ENCODE measurements around the gene ARHGAP25. TPM values are rescaled to one million over a fixed set of nuclear protein-coding genes. Genes with fewer than 3 reads are reported as not detected.

ARHGAP25 gene
- total and polyA plus RNA-seq, 9 donors: 8.5 to 30.5 (median 13.0) TPM

DNA sequence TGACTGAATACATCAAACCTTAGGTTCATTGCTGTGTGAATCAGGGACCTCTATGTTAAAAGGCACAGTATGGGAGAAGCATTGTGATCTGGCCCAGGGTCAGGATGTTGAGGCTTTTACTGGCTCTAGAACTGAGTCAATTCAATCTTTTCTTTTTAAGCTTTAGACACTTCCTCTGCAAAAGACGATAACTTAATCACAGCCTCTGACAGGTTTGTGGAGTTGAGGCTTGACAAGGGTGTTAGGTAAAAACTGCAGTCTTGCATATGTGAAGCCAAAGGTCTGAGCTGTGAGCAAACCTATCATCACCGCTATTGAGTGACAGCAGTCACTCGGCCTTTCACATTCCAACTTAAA is 17.3 kb upstream of the ARHGAP25 start:
- Histone ChIP-seq H3K27ac (no peak overlapping the region), H3K27me3 (no peaks in the 10 kb centered on the region), H3K4me3 (no peak overlapping the region), H3K9me3 (no peaks in the 10 kb centered on the region), H3K4me1 (ENCODE audit: insufficient read depth) (no peaks in the 10 kb centered on the region), H3K36me3 (no peaks in the 10 kb centered on the region)
- DNase-seq: no peak
- 67 to 84% (median 76%) methylated on average over 3 of the region's 3 CpGs for WGBS, 3 donors
- TF ChIP-seq CTCF (IDR thresholded peaks at IDR 0.05) (no peak), POLR2A (IDR thresholded peaks at IDR 0.05) (no peak)
- intact Hi-C loops (cut with DNase I): no loop called here

DNA sequence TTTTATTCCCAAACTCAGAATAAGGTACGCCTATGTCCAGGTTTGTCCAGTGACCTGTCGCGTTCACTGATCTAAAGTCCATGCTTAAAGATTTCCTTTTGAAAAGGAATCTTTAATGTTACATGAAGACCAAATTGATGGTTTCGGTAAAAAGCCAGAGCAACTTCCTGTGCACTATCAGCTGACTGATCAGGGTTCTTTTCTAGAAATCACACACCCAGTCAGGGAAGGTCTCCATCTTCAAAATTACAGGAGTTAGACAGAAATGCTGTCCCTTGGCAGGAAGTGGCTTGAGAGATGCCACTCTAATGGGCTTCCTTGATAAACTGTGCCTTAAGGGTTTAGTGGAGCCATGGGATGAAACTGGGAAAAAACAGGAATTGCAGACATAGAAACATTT is 14.7 kb upstream of the ARHGAP25 start:
- no peaks in the 10 kb centered on the region for H3K36me3 ChIP-seq
- no peak for DNase-seq
- H3K4me3 ChIP-seq: no peak overlapping the region
- TF ChIP-seq CTCF (IDR thresholded peaks at IDR 0.05): no peak
- no peaks in the 10 kb centered on the region for H3K4me1 ChIP-seq (ENCODE audit: insufficient read depth)
- no peak overlapping the region for H3K27ac ChIP-seq
- no peaks in the 10 kb centered on the region for H3K27me3 ChIP-seq
- H3K9me3 ChIP-seq: no peaks in the 10 kb centered on the region
- WGBS, 3 donors: 96 to 99% (median 97%) methylated on average over 4 of the region's 4 CpGs
- intact Hi-C loops (cut with DNase I): no loop called here

DNA sequence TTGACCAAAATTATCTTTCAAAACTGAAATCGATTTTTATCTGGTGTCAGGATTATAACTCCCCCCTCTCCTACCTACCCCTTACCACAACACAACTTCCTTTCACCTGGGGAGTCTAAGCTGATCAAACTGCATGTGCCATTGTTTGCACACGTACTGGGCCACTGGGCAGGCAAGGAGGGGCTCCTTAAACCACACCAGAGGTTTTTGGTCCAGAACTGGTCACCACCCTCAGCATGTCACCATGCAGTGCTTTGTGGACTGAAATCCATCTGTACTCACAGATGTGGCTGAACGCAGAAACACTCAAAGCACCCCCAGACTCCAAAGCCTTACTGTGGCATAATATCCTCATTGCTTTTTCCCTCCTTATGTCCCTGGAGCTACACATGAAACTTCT is 13.9 kb upstream of the ARHGAP25 start:
- Histone ChIP-seq H3K36me3 (no peaks in the 10 kb centered on the region), H3K4me3 (no peak overlapping the region), H3K4me1 (ENCODE audit: insufficient read depth) (no peaks in the 10 kb centered on the region), H3K9me3 (no peaks in the 10 kb centered on the region), H3K27me3 (no peaks in the 10 kb centered on the region), H3K27ac (no peak overlapping the region)
- 75 to 80% (median 75%) methylated on average over 3 of the region's 3 CpGs for WGBS, 3 donors
- intact Hi-C loops (cut with DNase I): no loop called here
- TF ChIP-seq CTCF (IDR thresholded peaks at IDR 0.05): no peak
- TF ChIP-seq EP300 (IDR thresholded peaks at IDR 0.05): no peak
- TF ChIP-seq POLR2A (IDR thresholded peaks at IDR 0.05): no peak
- DNase-seq: no peak

DNA sequence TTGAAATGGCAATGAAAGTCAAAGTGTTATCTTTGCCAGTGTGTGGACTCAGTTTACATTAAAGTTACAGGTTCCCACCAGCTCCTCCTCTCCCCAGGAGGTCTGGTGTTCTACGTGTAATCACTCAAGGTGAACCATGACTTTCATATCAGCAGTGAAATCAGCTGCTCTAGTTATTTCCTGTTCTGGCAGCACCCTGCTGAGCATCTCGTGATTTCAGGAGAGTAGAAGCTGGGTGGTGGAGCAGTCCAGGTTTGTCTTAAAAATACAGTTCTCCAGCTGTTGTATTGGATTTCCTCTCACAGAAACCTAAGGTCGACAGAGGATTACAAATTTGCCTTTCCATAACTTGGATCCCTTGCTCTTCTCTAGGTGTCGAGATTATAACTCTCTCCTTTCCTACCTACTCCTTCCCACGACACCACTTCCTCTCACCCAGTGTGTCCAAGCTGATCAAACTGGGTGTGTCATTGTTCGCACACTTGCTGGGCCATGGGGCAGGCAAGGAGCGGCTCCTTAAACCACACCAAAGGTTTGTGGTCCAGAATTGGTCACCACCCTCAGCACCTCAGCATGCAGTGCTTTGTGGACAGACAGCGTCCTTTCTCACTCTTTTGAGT is 13.0 kb upstream of the ARHGAP25 start:
- Histone ChIP-seq H3K4me1 (ENCODE audit: insufficient read depth) (no peaks in the 10 kb centered on the region), H3K9me3 (no peaks in the 10 kb centered on the region), H3K36me3 (no peaks in the 10 kb centered on the region), H3K27me3 (no peaks in the 10 kb centered on the region), H3K27ac (no peak overlapping the region), H3K4me3 (no peak overlapping the region)
- intact Hi-C loops (cut with DNase I): no loop called here
- TF ChIP-seq EP300 (IDR thresholded peaks at IDR 0.05) (no peak), POLR2A (IDR thresholded peaks at IDR 0.05) (no peak), CTCF (IDR thresholded peaks at IDR 0.05) (no peak)
- WGBS, 3 donors: 81 to 86% (median 85%) methylated on average over 8 of the region's 8 CpGs
- no peak for DNase-seq
